Trophoblast cell (in vitro differentiated cells and primary cell): ENCODE data around the gene S100B.

Experiments used
- DNase-seq, 2 donors: peaks; one replicate each; pipeline ENCODE4 v3.0.0-alpha.2; 2016
- H2AFZ ChIP-seq: 2 replicates; pipeline ENCODE4 v1.6.1; 2013; ENCODE audit warnings: low read length, moderate library complexity, mild to moderate bottlenecking; ENCODE audit not compliant: insufficient read depth, poor library complexity
- H2AK5ac ChIP-seq: 2 replicates; pipeline ENCODE4 v1.6.1; 2013; ENCODE audit warnings: mild to moderate bottlenecking, low read length
- H2BK120ac ChIP-seq: 2 replicates; pipeline ENCODE4 v1.6.1; 2013; ENCODE audit warnings: low read length, mild to moderate bottlenecking, moderate library complexity; ENCODE audit not compliant: insufficient read depth, poor library complexity
- H2BK12ac ChIP-seq: 2 replicates; pipeline ENCODE4 v1.6.1; 2013; ENCODE audit warnings: mild to moderate bottlenecking, low read length, moderate library complexity
- H2BK5ac ChIP-seq: 2 replicates; pipeline ENCODE4 v1.6.1; 2013; ENCODE audit warnings: low read length, low read depth, moderate library complexity, mild to moderate bottlenecking; ENCODE audit not compliant: poor library complexity
- H3K14ac ChIP-seq: 2 replicates; pipeline ENCODE4 v1.6.1; 2013; ENCODE audit warnings: mild to moderate bottlenecking, low read length
- H3K18ac ChIP-seq: 2 replicates; pipeline ENCODE4 v1.6.1; 2013; ENCODE audit warnings: mild to moderate bottlenecking, low read length
- H3K23ac ChIP-seq: 2 replicates; pipeline ENCODE4 v1.6.1; 2013; ENCODE audit warnings: low read length
- H3K27ac ChIP-seq: 2 replicates; pipeline ENCODE4 v1.5.1; 2013; ENCODE audit warnings: low read depth, mild to moderate bottlenecking, inconsistent platforms, low read length, moderate library complexity
- H3K27me3 ChIP-seq: 2 replicates; pipeline ENCODE4 v1.6.1; 2013; ENCODE audit warnings: inconsistent platforms, mild to moderate bottlenecking, low read length, moderate library complexity; ENCODE audit not compliant: insufficient read depth
- H3K36me3 ChIP-seq, 2 experiments: 1 replicate in 1 of 2; 2 replicates in 1 of 2; pipeline ENCODE4 v1.6.1; 2013; ENCODE audit warnings: low read length in 2 of 2, mild to moderate bottlenecking in 2 of 2, moderate library complexity in 1 of 2; ENCODE audit not compliant: insufficient read depth in 2 of 2, control insufficient read depth in 1 of 2
- H3K4ac ChIP-seq: 2 replicates; pipeline ENCODE4 v1.6.1; 2013; ENCODE audit warnings: low read depth, mild to moderate bottlenecking, low read length, moderate library complexity
- H3K4me1 ChIP-seq, 2 experiments: 1 replicate in 1 of 2; 2 replicates in 1 of 2; pipeline ENCODE4 v1.6.1; 2013; ENCODE audit warnings: low read length in 2 of 2, mild to moderate bottlenecking in 2 of 2, moderate library complexity in 1 of 2; ENCODE audit not compliant: insufficient read depth in 2 of 2, control insufficient read depth in 1 of 2
- H3K4me2 ChIP-seq: 2 replicates; pipeline ENCODE4 v1.6.1; 2013; ENCODE audit warnings: inconsistent platforms, mild to moderate bottlenecking, low read length, moderate library complexity
- H3K4me3 ChIP-seq: 2 replicates; pipeline ENCODE4 v1.5.1; 2013; ENCODE audit warnings: mild to moderate bottlenecking, low read depth, low read length, inconsistent platforms
- H3K79me1 ChIP-seq: one replicate; pipeline ENCODE4 v1.6.1; 2013; ENCODE audit warnings: low read length
- H3K79me2 ChIP-seq: 2 replicates; pipeline ENCODE4 v1.6.1; 2013; ENCODE audit warnings: low read length, mild to moderate bottlenecking; ENCODE audit not compliant: control insufficient read depth, insufficient read depth, poor library complexity
- H3K9ac ChIP-seq: 2 replicates; pipeline ENCODE4 v1.6.1; 2013; ENCODE audit warnings: mild to moderate bottlenecking, low read length
- H3K9me3 ChIP-seq: 2 replicates; pipeline ENCODE4 v1.6.1; 2013; ENCODE audit warnings: low read depth, mild to moderate bottlenecking, control low read depth, inconsistent platforms, low read length; ENCODE audit not compliant: insufficient read depth
- H4K12ac ChIP-seq: 2 replicates; pipeline ENCODE4 v1.6.1; 2013; ENCODE audit warnings: low read depth, mild to moderate bottlenecking, low read length, moderate library complexity
- H4K8ac ChIP-seq: 2 replicates; pipeline ENCODE4 v1.6.1; 2013; ENCODE audit warnings: low read depth, mild to moderate bottlenecking, low read length, moderate library complexity
- H4K91ac ChIP-seq: one replicate; pipeline ENCODE4 v1.6.1; 2013; ENCODE audit warnings: low read depth, mild to moderate bottlenecking, low read length, moderate library complexity
- WGBS: extraction: QIAGEN DNeasy Blood & Tissue Kit; methylation state at CpG from one replicate; pipeline ENCODE4 v1.1.7; 2013; ENCODE audit warnings: missing lambda C conversion rate; ENCODE audit not compliant: insufficient read length, insufficient coverage; ENCODE audit errors: extremely low coverage; 5-methylcytosine and 5-hydroxymethylcytosine counted together

Gene S100B

GRCh38 chr21:46613391-46613790, 8.5 kb upstream of the S100B start:
- no peak overlapping the region for H3K14ac ChIP-seq
- H3K4me2 ChIP-seq, result no peak overlapping the region
- H3K18ac ChIP-seq, result no peak overlapping the region
- no peaks in the 10 kb centered on the region for H3K36me3 ChIP-seq
- H2AFZ ChIP-seq, result no peak overlapping the region
- H3K27ac ChIP-seq, result no peak overlapping the region
- H3K23ac ChIP-seq, result no peak overlapping the region
- peak; percentile 48 to 58 for DNase-seq
- no peak overlapping the region for H3K4ac ChIP-seq
- H2AK5ac ChIP-seq, result no peak overlapping the region
- H3K79me2 ChIP-seq, result no peaks in the 10 kb centered on the region
- WGBS, result no CpG with 5 or more reads among the region's 6 CpGs
- H3K9me3 ChIP-seq, result peaks cover 6% of the 10 kb centered on the region
- H4K8ac ChIP-seq, result no peak overlapping the region
- no peaks in the 10 kb centered on the region for H3K27me3 ChIP-seq
- no peak overlapping the region for H2BK5ac ChIP-seq
- no peaks in the 10 kb centered on the region for H3K79me1 ChIP-seq
- no peak overlapping the region for H3K9ac ChIP-seq
- no peaks in the 10 kb centered on the region for H3K4me1 ChIP-seq
- H3K4me3 ChIP-seq, result no peak overlapping the region
- no peak overlapping the region for H2BK120ac ChIP-seq
- H2BK12ac ChIP-seq, result no peak overlapping the region
- H4K91ac ChIP-seq, result no peak overlapping the region
- H4K12ac ChIP-seq, result no peak overlapping the region

GRCh38 chr21:46610018-46610701, 5.3 kb upstream of the S100B start:
- H3K23ac ChIP-seq, result no peak overlapping the region
- no peak overlapping the region for H3K9ac ChIP-seq
- H3K79me1 ChIP-seq, result no peaks in the 10 kb centered on the region
- no peak overlapping the region for H4K8ac ChIP-seq
- no peak overlapping the region for H2AK5ac ChIP-seq
- no peak overlapping the region for H3K14ac ChIP-seq
- H2AFZ ChIP-seq, result no peak overlapping the region
- H3K36me3 ChIP-seq, result no peaks in the 10 kb centered on the region
- no peaks in the 10 kb centered on the region for H3K4me1 ChIP-seq
- peak in 1 of 2 donors; percentile 29 for DNase-seq
- H2BK5ac ChIP-seq, result no peak overlapping the region
- WGBS, result no CpG with 5 or more reads among the region's 6 CpGs
- no peak overlapping the region for H3K4me2 ChIP-seq
- peaks cover 6% of the 10 kb centered on the region for H3K9me3 ChIP-seq
- no peak overlapping the region for H4K12ac ChIP-seq
- no peak overlapping the region for H3K4ac ChIP-seq
- H2BK120ac ChIP-seq, result no peak overlapping the region
- H2BK12ac ChIP-seq, result no peak overlapping the region
- H3K27ac ChIP-seq, result no peak overlapping the region
- H3K79me2 ChIP-seq, result no peaks in the 10 kb centered on the region
- H4K91ac ChIP-seq, result no peak overlapping the region
- H3K4me3 ChIP-seq, result no peak overlapping the region
- no peak overlapping the region for H3K18ac ChIP-seq
- no peaks in the 10 kb centered on the region for H3K27me3 ChIP-seq

GRCh38 chr21:46608672-46609111, 3.8 kb upstream of the S100B start:
- Histone ChIP-seq H4K12ac (no peak overlapping the region), H3K4me3 (no peak overlapping the region), H2BK120ac (no peak overlapping the region), H3K4ac (no peak overlapping the region), H3K23ac (no peak overlapping the region), H3K4me1 (no peaks in the 10 kb centered on the region), H3K9ac (no peak overlapping the region), H3K36me3 (no peaks in the 10 kb centered on the region), H3K9me3 (peaks cover 6% of the 10 kb centered on the region), H3K27me3 (no peaks in the 10 kb centered on the region), H2AFZ (no peak overlapping the region), H3K27ac (no peak overlapping the region), H3K4me2 (no peak overlapping the region), H3K79me2 (no peaks in the 10 kb centered on the region), H2BK12ac (no peak overlapping the region), H3K79me1 (no peaks in the 10 kb centered on the region), H4K91ac (no peak overlapping the region), H3K18ac (no peak overlapping the region), H2AK5ac (no peak overlapping the region), H2BK5ac (no peak overlapping the region), H3K14ac (no peak overlapping the region), H4K8ac (no peak overlapping the region)
- DNase-seq, result no peak
- WGBS, result no CpG with 5 or more reads among the region's 3 CpGs

DNA sequence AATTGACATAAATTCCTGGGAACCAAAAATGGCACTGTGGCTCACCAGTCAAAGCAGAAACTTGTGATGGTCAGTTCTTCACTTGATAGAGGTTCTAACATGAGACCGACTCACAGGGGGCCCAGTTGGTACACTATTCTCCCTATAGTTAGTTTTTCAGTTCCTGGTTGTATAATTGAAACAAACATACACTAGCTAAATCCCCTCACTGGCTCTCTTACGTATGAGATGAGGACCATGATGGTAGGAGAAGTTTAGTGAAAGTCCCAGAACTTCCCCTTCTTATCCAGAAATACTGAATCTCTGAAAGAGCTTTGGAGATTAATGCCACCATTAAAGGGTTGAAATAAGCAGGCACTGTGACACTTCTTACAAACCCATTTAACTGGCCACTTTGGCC, 2.8 kb upstream of the S100B start:
- H4K12ac ChIP-seq, result no peak overlapping the region
- H4K91ac ChIP-seq, result no peak overlapping the region
- no peak overlapping the region for H2BK120ac ChIP-seq
- no peak overlapping the region for H2AK5ac ChIP-seq
- H4K8ac ChIP-seq, result no peak overlapping the region
- H3K14ac ChIP-seq, result no peak overlapping the region
- no peak overlapping the region for H3K4ac ChIP-seq
- no peak overlapping the region for H3K23ac ChIP-seq
- H2AFZ ChIP-seq, result no peak overlapping the region
- H2BK5ac ChIP-seq, result no peak overlapping the region
- H3K4me1 ChIP-seq, result no peaks in the 10 kb centered on the region
- H3K79me2 ChIP-seq, result no peaks in the 10 kb centered on the region
- peaks cover 6% of the 10 kb centered on the region for H3K9me3 ChIP-seq
- no peaks in the 10 kb centered on the region for H3K36me3 ChIP-seq
- H3K4me3 ChIP-seq, result no peak overlapping the region
- H3K9ac ChIP-seq, result no peak overlapping the region
- no peak overlapping the region for H3K18ac ChIP-seq
- no CpG with 5 or more reads among the region's 2 CpGs for WGBS
- no peak overlapping the region for H3K27ac ChIP-seq
- no peak overlapping the region for H3K4me2 ChIP-seq
- no peak for DNase-seq
- no peaks in the 10 kb centered on the region for H3K27me3 ChIP-seq
- H3K79me1 ChIP-seq, result no peaks in the 10 kb centered on the region
- no peak overlapping the region for H2BK12ac ChIP-seq
